ENCODE measurements around the gene FDX2.

DNA sequence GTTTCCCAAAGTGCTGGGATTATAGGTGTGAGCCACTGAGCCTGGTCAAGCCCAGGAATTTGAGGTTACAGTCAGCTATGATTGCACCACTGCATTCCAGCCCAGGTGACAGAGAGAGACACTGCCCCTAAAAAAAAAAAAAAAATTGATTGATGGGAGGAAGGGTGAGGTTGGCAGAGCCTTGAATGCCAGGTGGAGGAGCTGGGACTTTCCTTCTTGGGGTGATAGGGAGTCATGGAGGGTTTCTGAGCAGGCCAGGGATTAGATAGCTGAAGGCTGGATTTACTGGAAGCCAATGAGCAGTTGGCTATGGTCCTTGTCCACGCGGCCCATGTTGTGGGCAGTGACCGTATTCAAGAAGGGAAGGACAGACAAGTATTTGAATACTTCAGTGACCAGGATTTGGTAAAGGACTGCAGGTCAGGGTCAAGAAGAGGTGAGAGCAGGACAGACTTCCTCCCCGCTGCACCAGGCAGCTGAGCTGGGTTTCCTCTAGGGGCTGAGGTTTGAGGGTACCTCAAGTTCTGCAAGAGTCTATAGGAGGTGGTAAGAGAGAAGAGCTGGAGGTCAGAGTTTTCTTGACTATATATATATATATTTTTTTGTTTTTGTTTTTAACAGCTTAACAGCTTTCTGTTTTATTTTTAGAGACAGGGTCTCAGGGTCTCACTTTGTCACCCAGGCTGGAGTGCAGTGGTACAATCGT is 35.9 kb downstream of the FDX2 start:
- TF ChIP-seq, protein P1, sequence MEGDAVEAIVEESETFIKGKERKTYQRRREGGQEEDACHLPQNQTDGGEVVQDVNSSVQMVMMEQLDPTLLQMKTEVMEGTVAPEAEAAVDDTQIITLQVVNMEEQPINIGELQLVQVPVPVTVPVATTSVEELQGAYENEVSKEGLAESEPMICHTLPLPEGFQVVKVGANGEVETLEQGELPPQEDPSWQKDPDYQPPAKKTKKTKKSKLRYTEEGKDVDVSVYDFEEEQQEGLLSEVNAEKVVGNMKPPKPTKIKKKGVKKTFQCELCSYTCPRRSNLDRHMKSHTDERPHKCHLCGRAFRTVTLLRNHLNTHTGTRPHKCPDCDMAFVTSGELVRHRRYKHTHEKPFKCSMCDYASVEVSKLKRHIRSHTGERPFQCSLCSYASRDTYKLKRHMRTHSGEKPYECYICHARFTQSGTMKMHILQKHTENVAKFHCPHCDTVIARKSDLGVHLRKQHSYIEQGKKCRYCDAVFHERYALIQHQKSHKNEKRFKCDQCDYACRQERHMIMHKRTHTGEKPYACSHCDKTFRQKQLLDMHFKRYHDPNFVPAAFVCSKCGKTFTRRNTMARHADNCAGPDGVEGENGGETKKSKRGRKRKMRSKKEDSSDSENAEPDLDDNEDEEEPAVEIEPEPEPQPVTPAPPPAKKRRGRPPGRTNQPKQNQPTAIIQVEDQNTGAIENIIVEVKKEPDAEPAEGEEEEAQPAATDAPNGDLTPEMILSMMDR (IDR thresholded peaks at IDR 0.05): no peak
- no peak for TF ChIP-seq POLR2A (IDR thresholded peaks at IDR 0.05)

Data from ovary (tissue), 3 donors.